ENCODE results near the gene TNFSF10.

TNFSF10 gene

DNA sequence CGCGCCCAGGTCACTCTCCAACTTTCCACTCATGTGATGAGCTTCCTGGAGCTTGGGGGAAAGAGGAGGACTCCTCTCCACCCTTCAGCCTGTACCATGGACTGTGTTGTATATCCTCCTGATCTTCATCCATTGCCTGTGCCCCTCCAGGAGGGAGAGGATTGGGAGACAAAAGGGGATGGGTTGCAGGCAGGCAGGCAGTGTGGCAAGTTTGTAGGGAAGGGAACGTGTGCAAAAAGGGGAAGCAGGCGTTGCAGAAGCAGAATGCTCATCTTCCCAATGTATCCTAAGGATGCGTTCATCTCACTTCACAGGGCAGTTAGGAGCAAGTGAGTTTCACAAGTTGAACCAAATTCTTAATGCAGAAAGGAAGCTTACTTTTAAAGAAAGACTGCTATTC lies 46.9 kb downstream of the TNFSF10 start:
- TF ChIP-seq SIN3A (IDR thresholded peaks at IDR 0.05; ENCODE audit: borderline replicate concordance, insufficient read depth, low read length) (no peak), POLR2AphosphoS5 (IDR thresholded peaks at IDR 0.05; ENCODE audit: low read depth, low read length) (no peak), TAF1 (IDR thresholded peaks at IDR 0.05; ENCODE audit: borderline replicate concordance, insufficient read depth, low read length) (no peak), FOXP2 (optimal IDR thresholded peaks at IDR 0.05; ENCODE audit: borderline replicate concordance, extremely low read depth, extremely low read length, insufficient read depth) (no peak)
- TF ChIP-seq, protein P1, sequence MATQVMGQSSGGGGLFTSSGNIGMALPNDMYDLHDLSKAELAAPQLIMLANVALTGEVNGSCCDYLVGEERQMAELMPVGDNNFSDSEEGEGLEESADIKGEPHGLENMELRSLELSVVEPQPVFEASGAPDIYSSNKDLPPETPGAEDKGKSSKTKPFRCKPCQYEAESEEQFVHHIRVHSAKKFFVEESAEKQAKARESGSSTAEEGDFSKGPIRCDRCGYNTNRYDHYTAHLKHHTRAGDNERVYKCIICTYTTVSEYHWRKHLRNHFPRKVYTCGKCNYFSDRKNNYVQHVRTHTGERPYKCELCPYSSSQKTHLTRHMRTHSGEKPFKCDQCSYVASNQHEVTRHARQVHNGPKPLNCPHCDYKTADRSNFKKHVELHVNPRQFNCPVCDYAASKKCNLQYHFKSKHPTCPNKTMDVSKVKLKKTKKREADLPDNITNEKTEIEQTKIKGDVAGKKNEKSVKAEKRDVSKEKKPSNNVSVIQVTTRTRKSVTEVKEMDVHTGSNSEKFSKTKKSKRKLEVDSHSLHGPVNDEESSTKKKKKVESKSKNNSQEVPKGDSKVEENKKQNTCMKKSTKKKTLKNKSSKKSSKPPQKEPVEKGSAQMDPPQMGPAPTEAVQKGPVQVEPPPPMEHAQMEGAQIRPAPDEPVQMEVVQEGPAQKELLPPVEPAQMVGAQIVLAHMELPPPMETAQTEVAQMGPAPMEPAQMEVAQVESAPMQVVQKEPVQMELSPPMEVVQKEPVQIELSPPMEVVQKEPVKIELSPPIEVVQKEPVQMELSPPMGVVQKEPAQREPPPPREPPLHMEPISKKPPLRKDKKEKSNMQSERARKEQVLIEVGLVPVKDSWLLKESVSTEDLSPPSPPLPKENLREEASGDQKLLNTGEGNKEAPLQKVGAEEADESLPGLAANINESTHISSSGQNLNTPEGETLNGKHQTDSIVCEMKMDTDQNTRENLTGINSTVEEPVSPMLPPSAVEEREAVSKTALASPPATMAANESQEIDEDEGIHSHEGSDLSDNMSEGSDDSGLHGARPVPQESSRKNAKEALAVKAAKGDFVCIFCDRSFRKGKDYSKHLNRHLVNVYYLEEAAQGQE (IDR thresholded peaks at IDR 0.05; ENCODE audit: insufficient read depth in 1 of 2, low read depth in 2 of 2, low read length in 2 of 2) = no peak

DNA sequence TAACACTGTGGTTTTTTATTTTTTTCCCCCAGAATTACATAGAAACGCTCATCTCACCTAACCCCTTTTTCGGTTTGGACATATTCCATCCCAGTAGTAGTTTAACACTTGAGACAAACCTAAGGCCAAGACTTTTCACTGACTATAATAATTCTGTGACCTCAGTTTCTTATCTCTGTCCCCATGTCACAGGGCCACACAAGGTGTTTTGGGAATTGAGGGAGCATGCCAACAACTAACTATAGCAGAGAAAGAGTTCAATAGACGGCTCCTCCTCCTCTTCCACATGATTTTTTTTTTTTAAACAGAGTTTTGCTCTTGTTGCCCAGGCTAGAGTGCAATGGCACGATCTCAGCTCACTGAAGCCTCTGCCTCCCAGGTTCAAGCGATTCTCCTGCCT lies 47.5 kb downstream of the TNFSF10 start:
- TF ChIP-seq FOXP2 (optimal IDR thresholded peaks at IDR 0.05; ENCODE audit: borderline replicate concordance, extremely low read depth, extremely low read length, insufficient read depth) (no peak), SIN3A (IDR thresholded peaks at IDR 0.05; ENCODE audit: borderline replicate concordance, insufficient read depth, low read length) (no peak), TAF1 (IDR thresholded peaks at IDR 0.05; ENCODE audit: borderline replicate concordance, insufficient read depth, low read length) (no peak), POLR2AphosphoS5 (IDR thresholded peaks at IDR 0.05; ENCODE audit: low read depth, low read length) (no peak)
- TF ChIP-seq, protein P1 (IDR thresholded peaks at IDR 0.05; ENCODE audit: insufficient read depth in 1 of 2, low read depth in 2 of 2, low read length in 2 of 2) = no peak

DNA sequence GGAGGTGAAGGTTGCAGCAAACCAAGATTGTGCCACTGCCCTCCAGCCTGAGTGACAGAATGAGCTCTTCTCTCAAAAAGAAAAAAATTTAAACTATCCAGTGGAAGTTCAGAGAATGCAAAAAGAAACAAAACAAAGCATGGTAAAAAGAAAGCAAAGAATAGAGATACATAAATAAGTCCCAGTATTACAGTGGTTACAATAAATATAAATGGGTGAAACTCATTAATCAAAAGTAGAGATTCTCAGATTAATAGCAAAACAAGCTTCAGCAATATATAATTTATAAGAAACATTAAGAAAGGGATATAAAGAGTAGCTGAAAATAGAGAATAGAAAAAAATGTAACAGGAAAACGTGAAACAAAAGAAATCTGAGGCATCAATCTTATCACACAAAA lies 51.3 kb downstream of the TNFSF10 start:
- TF ChIP-seq FOXP2 (optimal IDR thresholded peaks at IDR 0.05; ENCODE audit: borderline replicate concordance, extremely low read depth, extremely low read length, insufficient read depth) (no peak), POLR2AphosphoS5 (IDR thresholded peaks at IDR 0.05; ENCODE audit: low read depth, low read length) (no peak)

DNA sequence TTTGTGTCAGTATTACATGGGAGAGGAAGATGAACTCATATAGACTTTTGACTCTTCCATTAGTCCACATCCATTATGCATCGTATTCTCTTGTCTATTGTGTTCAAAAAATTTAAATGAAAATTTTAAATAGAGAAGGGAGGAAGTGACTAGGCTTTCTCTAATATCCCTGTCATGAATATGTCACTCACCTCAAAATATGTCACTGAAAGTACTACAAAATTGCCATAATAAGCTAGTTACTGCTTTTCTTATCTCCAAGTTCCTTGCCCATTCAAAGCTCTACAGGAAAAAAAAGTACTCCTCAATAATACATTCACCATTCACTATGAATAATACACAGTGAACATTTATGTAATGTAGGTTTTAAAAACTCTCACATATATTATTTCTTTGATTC lies 52.6 kb downstream of the TNFSF10 start:
- TF ChIP-seq TAF1 (IDR thresholded peaks at IDR 0.05; ENCODE audit: borderline replicate concordance, insufficient read depth, low read length) (no peak), SIN3A (IDR thresholded peaks at IDR 0.05; ENCODE audit: borderline replicate concordance, insufficient read depth, low read length) (no peak), POLR2AphosphoS5 (IDR thresholded peaks at IDR 0.05; ENCODE audit: low read depth, low read length) (no peak)

DNA sequence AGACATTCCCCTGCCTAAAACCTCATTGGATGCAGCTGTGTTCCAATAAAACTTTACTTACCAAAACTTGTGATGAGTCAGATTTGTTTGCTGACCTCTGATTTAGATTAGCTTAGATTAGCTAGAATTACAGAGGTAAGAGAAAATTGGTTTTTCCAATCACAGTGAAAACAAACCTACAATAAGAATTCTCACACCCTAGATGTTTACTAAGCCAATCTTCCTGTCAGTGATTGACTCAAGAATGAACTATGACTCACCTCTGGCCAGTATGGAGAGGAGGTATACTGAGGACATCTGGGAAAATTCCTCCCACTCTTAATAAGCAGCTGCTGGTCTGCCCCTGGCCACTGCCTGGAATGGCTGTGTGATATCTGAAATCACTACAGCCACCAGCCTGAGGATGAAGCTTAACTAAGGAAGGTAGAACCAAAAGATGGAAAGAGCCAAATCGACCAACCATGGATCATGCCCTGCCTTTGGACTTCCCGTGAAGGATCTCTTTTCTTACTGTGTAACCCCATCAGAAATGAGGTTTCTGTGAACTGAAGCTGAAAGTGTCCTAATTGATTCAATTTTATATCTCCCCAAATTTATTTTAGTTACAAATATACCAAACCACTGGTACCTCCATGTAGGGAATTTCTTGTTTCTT lies 55.9 kb downstream of the TNFSF10 start:
- TF ChIP-seq FOXP2 (optimal IDR thresholded peaks at IDR 0.05; ENCODE audit: borderline replicate concordance, extremely low read depth, extremely low read length, insufficient read depth) (no peak), POLR2AphosphoS5 (IDR thresholded peaks at IDR 0.05; ENCODE audit: low read depth, low read length) (no peak), TAF1 (IDR thresholded peaks at IDR 0.05; ENCODE audit: borderline replicate concordance, insufficient read depth, low read length) (no peak), SIN3A (IDR thresholded peaks at IDR 0.05; ENCODE audit: borderline replicate concordance, insufficient read depth, low read length) (no peak)
- TF ChIP-seq, protein P1 (IDR thresholded peaks at IDR 0.05; ENCODE audit: insufficient read depth in 1 of 2, low read depth in 2 of 2, low read length in 2 of 2) = no peak

DNA sequence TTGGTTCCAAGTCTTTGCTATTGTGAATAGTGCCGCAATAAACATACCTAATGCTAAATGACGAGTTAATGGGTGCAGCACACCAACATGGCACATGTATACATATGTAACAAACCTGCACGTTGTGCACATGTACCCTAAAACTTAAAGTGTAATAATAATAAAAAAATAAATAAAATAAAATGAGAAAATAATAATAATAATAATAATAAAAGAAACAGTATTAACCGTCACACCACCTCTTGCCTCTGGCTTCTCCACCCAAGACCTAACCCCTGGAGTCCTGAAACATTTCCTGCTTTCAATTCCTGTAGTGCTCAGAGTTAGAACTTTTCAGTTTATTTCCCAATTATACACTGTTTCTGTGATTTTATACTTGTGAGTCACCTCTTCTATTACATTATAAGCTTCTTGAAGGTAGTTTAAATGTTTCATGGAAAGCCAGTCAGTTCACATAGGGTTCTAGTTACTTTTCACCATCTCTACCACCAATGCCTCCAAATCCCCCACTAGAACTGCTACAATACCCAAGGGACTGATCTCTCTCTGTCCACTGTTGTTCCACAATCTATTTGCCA lies 56.6 kb downstream of the TNFSF10 start:
- TF ChIP-seq POLR2AphosphoS5 (IDR thresholded peaks at IDR 0.05; ENCODE audit: low read depth, low read length) (no peak), SIN3A (IDR thresholded peaks at IDR 0.05; ENCODE audit: borderline replicate concordance, insufficient read depth, low read length) (no peak), FOXP2 (optimal IDR thresholded peaks at IDR 0.05; ENCODE audit: borderline replicate concordance, extremely low read depth, extremely low read length, insufficient read depth) (no peak), TAF1 (IDR thresholded peaks at IDR 0.05; ENCODE audit: borderline replicate concordance, insufficient read depth, low read length) (no peak)
- TF ChIP-seq, protein P1 (IDR thresholded peaks at IDR 0.05; ENCODE audit: insufficient read depth in 1 of 2, low read depth in 2 of 2, low read length in 2 of 2) = no peak
